HG03045 (cell line): ENCODE measurements around the gene RILPL1.
"Not testable (repeated sequence)": the region's sequence is repeated elsewhere in the genome, so short reads cannot be mapped to it uniquely, and the experiment has no call there.

Experiments used
- ATAC-seq: cut with Tn5 transposase; IDR thresholded peaks from one replicate; pipeline ENCODE4 v1.9.1; 2021; ENCODE audit warnings: mild to moderate bottlenecking, moderate library complexity; ENCODE audit not compliant: unreplicated experiment

RILPL1 gene

DNA sequence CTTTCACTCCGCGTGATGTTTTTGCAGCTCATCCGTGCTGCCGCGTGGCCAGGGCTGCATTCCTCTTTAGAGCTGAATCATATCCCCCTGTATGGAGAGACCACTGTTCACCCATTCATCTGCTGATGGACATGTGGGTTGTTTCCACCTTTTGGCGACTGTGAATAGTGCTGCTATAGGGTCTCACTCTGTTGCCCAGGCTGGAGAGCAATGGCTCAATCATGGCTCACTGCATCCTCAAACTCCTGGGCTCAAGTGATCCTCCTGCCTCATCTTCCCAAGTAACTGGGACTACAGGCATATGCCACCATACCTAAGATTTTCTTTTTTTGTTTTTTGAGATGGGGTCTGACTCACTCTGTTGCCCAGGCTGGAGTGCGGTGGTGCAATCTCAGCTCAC lies 36.5 kb downstream of the RILPL1 start:
- ATAC-seq = no peak

DNA sequence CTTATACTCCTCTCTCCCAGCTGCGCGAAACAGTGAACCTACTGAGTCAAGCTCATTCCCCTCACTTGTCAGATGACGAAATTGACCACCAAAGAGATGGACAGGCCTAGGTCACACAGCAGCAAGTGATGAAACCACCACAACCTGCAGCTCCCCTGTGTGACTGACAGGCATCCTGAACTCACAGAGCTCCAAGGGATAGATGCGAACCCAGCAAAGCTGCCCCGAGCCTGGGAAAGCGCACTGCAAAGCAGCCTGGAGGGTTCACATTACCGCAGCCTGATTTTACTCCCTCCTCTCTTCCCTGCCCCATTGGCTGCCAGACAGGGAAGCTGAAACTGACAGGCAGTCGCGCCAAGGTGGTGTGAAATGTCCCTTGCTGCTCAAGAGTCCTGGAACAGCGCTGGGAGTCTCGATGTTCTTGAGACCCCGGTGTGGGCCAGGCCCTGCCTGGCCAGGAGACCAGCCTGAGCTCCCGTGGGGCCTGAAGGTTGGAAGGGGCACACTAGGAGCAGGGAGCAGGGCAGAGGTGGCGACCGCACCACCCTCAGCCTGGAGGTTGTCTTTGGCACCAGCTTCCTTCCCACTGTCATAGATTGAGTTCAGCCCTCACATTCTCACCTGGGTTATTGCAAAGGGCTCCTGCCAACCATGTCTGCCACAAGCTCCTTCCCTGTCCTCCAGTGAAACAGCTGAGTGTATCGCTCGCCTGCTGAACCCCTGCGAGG lies 39.2 kb downstream of the RILPL1 start:
- ATAC-seq = no peak

DNA sequence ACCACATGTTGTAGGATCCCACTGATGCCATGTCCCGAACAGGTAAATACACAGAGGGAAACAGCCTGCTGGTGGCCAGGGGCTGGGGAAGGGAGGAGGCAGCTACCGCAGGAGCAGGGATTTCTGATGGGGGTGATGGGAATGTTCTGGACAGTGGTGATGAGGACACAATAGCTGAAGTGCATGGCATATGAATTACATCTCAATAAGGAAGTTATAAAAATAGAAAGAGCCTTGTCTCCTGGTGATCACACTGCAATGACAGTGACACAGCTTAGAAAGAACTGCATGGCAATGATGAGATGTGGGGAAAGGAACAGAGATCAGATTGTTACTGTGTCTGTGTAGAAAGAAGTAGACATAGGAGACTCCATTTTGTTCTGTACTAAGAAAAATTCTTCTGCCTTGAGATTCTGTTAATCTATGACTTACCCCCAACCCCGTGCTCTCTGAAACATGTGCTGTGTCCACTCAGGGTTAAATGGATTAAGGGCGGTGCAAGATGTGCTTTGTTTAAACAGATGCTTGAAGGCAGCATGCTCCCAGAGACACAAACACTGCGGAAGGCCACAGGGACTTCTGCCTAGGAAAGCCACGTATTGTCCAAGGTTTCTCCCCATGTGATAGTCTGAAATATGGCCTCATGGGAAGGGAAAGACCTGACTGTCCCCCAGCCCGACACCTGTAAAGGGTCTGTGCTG lies 41.0 kb downstream of the RILPL1 start:
- not testable (repeated sequence) for ATAC-seq

DNA sequence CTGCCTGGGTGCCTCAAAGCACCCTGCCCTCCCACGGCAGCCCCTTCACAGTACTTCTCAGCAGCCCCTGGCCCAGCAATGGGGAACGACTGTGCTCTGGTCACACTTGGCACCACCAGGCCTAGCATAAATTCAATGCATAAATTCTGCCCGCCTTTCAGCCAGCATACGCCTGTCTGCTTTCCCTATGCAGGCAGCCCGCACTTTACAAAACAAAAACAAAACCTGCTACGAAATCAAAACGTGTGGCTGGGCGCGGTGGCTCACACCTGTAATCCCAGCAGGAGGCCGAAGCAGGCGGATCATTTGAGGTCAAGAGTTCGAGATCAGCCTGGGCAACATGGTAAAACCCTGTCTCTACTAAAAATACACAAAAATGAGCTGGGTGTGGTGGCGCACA lies 42.0 kb downstream of the RILPL1 start:
- ATAC-seq = no peak

DNA sequence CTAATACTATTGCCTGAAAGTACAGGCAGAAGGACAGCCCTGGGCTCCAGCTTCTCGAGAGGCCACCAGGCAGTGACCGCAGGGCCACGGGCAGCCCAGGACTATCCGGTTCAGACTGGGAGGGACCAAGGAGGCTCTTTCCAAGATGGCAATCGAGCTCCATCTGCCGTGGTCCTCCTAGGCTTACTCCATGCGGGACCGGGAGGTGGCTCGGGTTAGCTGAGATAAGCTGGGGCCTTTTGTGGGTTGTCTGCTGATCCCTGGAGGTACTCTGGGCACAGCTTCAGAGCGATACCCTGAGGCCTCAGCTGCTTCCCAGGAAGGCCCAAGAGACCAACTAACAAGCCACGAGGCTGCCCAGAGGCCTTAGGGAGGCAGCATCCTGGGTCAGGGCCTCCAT lies 42.5 kb downstream of the RILPL1 start:
- no peak for ATAC-seq

DNA sequence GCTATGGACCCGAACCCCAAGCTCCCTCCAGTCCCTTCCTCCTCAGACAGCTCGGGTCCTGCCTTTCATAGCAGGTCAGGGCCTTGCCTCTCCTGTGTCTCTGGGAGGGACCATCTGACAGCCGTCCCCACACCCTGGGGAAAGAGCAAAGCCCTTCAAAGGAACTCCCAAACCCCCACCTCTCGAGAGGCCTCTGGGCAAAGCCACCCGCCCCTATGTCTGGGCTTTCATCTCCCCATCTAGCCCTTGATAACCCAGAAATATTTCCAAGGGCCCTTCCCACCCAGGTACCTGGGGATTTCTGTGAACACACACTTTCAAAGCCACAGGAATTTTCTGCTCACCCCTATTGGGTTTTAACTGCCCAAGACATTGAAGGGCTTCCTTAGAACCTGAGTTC lies 43.4 kb downstream of the RILPL1 start:
- no peak for ATAC-seq

DNA sequence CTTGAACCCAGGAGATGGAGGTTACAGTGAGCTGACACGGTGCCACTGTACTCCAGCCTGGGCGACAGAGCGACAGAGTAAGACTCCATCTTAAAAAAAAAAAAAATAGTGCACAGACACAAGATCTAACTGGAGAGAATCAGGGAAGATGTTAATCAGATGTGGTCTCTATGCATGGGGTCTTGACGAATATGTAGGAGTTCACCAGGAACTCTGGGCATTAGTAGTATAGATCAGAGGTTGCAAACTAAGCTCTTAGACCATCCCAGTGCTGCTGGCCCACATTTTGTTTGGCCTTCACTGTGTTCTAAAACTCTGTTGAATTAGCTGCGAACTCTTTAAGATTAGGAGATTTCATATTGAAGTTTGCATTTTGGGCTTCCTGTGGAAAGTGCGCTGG lies 43.9 kb downstream of the RILPL1 start:
- ATAC-seq = no peak

DNA sequence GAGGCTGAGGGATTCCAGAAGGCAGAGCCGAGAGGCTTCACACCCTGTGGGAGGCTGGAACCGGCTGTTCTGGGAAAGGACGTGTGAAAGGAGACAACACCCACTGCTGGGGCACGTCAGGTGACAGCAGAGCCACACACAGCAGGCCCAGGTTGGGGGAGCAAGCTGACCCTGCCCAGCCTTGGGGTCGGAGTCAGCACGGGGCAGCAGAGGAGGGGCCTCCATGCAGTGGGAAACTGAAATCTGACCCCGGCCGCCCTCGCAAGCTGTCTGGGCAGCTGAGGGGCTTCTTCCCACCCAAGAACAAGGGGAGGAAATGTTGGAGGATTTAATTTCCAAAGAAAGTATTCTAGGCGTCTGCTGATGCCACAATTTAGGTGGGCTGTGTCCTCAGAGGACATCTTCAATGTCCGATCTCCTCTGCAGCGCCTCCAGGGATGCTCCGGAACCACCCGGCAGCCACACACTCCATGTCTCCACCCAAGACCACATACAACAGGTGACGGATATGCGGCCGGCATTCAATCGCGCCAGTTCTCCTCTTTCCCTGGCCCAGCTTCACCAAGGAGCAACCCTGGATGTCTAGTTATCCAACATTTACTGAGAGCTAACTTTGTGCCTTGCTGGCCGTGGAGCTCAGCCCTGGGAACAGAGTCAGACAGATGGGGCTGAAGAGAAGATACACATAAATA lies 44.8 kb downstream of the RILPL1 start:
- ATAC-seq = no peak

DNA sequence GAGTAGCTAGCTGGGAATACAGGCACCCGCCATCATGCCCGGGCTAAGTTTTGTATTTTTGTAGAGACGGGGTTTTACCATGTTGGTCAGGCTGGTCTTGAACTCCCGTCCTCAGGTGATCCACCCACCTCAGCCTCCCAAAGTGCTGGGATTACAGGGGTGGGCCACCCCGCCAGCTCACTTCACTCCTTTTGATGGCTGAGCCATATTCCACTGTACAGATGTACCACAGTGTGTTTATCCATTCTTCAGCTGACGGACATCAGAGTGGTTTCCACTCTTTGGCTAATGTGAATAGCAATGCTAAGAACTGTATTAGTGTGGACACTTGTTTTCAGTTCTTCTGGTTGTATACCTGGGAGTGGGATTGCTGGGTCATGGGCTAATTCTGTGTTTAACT lies 46.1 kb downstream of the RILPL1 start:
- no peak for ATAC-seq

DNA sequence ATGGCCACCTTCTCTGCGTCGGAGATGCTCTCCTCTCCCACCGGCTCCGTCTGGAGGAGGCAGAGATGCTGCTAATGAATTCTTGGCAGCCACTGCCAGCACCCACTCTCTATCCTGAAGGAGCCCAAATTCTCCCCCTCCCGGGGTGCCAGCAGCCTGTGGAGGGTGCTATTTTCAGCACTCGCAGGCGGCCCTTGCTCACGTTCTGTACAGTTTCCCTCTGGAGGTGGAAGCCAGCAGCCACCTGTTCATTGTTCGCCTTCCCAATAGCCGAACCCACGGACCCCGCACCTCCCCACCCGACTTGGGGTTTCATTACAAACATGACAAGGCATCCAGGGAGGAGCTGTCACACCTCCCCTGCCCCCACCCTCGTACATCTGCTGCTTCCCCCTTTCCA lies 47.8 kb downstream of the RILPL1 start:
- ATAC-seq = no peak

DNA sequence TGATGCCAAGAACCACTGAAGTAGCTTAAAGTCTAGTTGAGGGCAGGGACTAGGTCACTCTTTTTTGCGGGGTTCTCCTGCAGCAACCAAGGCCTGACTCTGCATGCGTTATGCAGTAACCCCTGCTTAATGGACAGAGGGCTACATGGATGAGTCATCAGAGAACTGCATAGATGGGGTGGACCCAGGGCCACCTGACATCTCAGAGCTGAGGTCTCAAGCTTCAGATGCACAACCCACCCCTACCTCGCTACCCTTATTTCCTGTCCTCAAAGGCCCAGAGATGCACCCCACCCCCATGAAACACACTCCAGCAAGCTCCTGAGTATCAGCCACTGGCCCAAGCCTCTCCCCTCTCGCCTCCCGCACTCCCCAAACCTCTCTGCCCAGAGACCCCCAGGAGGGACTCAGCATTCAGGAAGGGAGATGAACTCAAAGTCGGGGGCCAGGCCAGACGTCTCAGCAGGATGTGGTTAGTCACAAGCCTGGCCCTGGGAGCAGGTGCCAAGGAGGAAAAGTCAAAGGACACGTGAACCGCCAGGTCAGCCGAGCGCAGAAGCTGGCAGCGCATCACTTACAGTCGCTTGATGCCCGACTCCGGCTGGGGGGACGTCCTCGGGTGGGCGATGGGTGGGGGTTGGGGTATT lies 49.8 kb downstream of the RILPL1 start:
- no peak for ATAC-seq

DNA sequence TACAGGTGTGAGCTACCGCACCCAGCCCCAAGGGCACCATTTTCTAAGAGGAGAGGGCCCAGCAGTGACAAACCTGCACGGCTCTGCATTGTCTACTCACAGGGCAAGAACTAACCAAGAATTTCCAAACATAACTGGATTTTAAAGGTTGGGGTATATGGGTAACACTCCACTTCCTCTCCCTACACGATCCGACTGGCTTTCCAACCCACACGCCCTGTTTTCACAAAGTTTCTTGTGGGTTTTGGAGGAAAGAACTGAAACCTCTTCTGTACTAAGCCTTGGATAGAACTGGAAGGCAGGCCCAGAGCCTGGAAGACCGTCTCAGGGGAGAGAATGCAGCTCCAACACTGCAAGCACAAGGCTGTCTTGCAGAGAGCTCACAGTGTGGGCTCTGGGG lies 50.6 kb downstream of the RILPL1 start:
- ATAC-seq = no peak

DNA sequence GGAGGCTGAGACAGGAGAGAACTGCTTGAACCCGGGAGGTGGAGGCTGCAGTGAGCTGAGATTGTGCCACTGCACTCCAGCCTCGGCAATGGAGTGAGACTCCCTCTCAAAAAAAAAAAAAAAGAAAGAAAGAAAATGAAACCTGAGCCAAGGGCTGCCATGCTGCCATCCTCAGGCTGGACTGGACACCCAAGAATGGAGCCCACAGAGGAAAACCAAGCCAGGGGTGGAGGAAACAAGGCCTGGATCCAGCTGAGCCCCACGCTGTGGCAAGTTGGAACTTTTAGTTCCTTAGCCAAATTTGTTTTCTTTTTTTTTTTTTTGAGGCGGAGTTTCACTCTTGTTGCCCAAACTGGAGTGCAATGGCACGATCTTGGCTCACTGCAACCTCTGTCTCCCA lies 52.3 kb downstream of the RILPL1 start:
- not testable (repeated sequence) for ATAC-seq

DNA sequence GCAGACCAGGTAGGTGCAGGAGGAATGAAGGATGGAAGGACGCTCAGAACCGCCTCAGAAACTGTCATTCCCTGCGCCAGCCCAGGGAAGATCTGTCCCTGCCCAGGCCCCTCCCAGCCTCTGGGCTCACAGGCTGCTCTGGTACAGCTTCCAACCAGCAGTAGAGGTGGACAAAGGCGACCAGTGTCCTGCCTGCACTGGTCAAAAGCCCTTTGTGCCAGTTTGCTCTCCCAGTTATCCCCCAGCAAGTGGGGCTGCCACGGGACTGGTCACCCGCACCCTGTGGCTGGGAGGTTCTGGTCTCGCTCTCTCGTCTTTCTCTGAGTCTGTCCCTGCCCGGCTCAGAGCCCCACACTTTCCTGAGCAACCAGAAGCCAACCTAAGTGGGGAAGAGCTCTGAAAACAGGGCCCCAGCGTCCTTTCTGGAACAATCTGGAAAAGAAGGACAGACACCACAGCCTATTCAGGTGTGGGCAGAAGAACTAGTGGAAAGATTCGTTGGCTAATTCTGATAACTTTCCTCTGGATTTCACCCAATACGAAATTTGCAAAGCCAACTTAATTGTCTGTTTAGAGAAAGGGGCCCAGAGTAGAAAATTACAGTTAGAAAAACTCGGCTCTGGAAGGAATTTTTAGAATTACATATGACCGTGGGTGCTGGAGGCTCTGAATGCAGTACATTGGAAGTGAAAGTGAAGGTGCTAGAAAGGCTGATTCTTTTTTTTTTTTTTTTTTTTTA lies 53.9 kb downstream of the RILPL1 start:
- no peak for ATAC-seq

DNA sequence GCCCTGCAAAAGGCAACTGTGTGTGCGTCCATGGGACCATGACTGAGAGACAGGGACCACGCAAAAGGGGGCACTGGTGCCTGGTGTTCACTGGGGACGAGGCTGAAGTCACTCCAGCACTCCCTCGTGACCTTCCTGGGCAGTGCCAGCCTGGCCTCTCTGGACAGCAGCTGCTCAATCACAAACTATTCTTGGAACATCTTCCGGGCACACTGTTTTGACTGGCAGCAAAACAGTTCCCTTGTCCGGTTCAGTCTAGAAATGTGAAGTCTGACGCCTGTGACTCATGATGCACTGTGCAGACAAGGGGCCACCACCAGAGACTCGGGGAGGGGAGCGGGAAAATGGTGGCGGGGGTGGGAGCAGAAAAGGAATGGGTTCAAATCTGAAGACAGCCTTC lies 54.8 kb downstream of the RILPL1 start:
- ATAC-seq = no peak

DNA sequence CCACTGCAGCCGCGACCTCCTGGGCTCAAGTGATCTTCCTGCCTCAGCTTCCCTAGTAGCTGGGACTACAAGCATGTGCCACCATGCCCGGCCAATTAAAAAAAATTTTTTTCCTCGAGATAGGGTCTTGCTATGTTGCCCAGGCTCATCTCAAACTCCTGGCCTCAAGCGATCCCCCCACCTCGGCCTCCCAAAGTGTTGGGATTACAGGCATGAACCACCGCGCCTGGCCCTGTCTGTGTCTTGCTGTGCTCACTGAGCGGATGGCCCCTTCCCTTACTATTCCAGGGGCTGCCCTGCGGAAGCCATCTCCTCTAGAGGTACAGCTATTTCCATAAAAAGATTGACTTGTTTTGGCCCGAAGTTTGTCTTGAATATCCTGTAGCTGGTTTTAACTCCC lies 55.5 kb downstream of the RILPL1 start:
- no peak for ATAC-seq

DNA sequence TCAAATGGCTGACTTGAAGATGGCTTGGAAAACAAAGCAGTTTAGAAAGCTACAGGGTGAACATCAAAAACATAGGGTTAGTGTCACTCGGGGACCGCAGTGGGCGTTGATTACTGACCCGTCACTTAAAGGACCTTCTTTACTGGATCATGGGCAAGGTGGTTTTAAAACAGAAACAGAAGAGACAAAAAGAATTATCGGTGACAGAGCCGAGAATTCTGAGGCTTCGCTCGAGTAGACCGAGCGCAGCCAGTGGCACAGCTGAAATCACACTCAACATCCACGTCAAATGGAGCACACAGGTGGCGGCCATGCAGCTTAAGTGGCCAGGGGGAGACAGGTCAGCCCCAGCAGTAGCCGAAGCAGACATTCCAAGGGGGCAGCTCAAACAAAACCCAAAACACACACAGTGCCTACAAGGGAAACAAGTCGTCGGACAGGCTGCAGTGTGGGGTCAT lies 58.2 kb downstream of the RILPL1 start:
- no peak for ATAC-seq

DNA sequence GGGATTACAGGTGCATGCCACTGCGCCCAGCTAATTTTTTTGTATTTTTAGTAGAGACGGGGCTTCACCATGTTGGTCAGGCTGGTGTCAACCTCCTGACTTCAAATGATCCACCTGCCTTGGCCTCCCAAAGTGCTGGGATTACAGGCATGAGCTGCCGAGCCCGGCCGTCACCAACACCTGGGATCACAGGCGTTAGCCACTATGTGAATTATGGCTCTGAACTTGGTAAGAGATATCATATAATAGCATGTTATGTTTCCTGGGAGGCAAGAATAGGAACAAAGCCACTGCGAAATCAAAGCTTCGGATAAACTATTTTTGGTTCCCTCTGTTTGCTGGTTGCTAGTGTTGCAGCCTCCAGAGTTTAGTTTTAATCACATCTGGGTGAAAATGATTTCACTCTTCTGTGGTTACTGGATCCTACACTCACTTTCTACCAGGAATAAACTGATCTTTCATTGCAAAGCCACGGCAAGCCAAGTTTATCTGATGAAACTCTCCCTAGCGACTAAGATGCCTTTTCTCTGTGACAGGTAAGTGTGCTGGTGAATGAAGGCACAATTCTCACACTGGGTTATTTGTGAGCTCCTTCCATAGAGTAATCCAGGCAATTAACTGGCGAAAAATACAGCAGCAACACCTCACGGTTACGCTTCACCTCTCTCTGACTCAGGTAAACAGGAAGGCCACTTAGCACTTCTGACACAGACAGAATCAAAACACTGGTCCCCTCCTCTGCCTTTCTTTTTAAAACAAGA lies 58.9 kb downstream of the RILPL1 start:
- ATAC-seq = no peak

DNA sequence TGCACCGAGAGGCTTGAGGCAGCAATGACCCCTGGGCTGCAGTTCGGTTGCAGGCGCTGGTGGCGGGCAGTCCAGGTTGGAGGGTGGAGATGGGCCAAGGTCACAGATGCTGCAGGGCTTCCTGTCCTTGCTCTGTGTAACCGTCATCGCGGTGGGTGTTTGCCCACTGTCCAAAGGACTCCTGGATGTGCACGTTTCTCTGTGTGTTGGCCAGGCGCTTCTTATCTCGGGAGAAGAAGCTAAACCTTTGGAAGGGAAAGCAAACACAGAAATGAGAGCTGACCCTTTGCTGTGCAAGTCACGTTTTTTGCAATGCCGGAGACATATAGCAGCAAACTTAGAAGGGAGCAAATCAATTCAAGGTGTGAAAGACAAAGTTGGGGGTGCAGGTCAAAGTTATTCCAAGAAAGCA lies 61.1 kb downstream of the RILPL1 start:
- ATAC-seq = no peak
